ENCODE results near the gene STRAP.
"Not testable (repeated sequence)": the region's sequence is repeated elsewhere in the genome, so short reads cannot be mapped to it uniquely, and the experiment has no call there.

- not testable (repeated sequence) for TF ChIP-seq CTCF, POLR2A, EP300 (IDR thresholded peaks at IDR 0.05)
These were observed 29.7 kb downstream of the STRAP start for GRCh38 chr12:15911931-15912330.
